Measurements from ENCODE around the gene FOXA3.
A peak's percentile ranks its signal among the peaks of the same experiment; 100 is the strongest.
"Not testable (repeated sequence)": the region's sequence is repeated elsewhere in the genome, so short reads cannot be mapped to it uniquely, and the experiment has no call there.

Gene FOXA3

GRCh38 chr19:45866400-45867176, 2.5 kb downstream of the FOXA3 start:
- Histone ChIP-seq H3K9me3 (ENCODE audit: control insufficient read depth, low read length) (no peaks in the 10 kb centered on the region), H3K9ac (ENCODE audit: low read length) (peak overlapping the region; percentile 88), H3K4me1 (ENCODE audit: control insufficient read depth, insufficient read depth, low read length) (peaks cover 27% of the 10 kb centered on the region), H3K27me3 (ENCODE audit: control insufficient read depth, insufficient read depth, low read length) (no peaks in the 10 kb centered on the region), H3K4me3 (ENCODE audit: low read length) (peak overlapping the region; percentile 75), H3K36me3 (ENCODE audit: control insufficient read depth, insufficient read depth, low read length) (no peaks in the 10 kb centered on the region)

GRCh38 chr19:45867241-45867640, 3.1 kb downstream of the FOXA3 start:
- H3K4me3 ChIP-seq (ENCODE audit: low read length): peak overlapping the region; percentile 75
- H3K9ac ChIP-seq (ENCODE audit: low read length): peak overlapping the region; percentile 88
- peaks cover 28% of the 10 kb centered on the region for H3K4me1 ChIP-seq (ENCODE audit: control insufficient read depth, insufficient read depth, low read length)

DNA sequence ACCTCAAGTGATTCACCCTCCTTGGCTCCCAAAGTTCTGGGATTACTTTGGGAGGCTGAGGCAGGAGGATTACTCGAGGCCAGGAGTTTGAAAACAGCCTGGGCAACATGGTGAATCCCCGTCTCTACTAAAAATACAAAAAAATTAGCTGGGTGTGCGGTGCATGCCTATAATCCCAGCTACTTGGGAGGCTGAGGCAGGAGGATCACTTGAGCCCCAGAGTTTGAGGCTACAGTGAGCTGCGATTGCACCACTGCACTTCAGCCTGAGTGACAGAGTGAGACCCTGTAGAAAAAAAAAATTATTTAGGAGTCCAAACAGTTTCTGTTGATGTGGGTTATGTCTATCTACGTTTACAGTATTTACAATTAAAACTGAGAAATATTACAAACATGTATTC, 6.7 kb downstream of the FOXA3 start:
- Histone ChIP-seq H3K4me1 (ENCODE audit: control insufficient read depth, insufficient read depth, low read length) (peaks cover 54% of the 10 kb centered on the region), H3K9ac (ENCODE audit: low read length) (no peak overlapping the region), H3K9me3 (ENCODE audit: control insufficient read depth, low read length) (no peaks in the 10 kb centered on the region), H3K4me3 (ENCODE audit: low read length) (no peak overlapping the region), H3K27me3 (ENCODE audit: control insufficient read depth, insufficient read depth, low read length) (no peaks in the 10 kb centered on the region), H3K36me3 (ENCODE audit: control insufficient read depth, insufficient read depth, low read length) (peaks cover 14% of the 10 kb centered on the region)

More at GRCh38 chr19:45867241-45867640, 3.1 kb downstream of the FOXA3 start:
- H3K9me3 ChIP-seq (ENCODE audit: control insufficient read depth, low read length); H3K36me3 ChIP-seq (ENCODE audit: control insufficient read depth, insufficient read depth, low read length); H3K27me3 ChIP-seq (ENCODE audit: control insufficient read depth, insufficient read depth, low read length): not testable (repeated sequence)

GRCh38 chr19:45872095-45872919, 8.2 kb downstream of the FOXA3 start:
- no peak overlapping the region for H3K9ac ChIP-seq (ENCODE audit: low read length)
- H3K4me1 ChIP-seq (ENCODE audit: control insufficient read depth, insufficient read depth, low read length): peaks cover 69% of the 10 kb centered on the region
- no peaks in the 10 kb centered on the region for H3K27me3 ChIP-seq (ENCODE audit: control insufficient read depth, insufficient read depth, low read length)
- no peak overlapping the region for H3K4me3 ChIP-seq (ENCODE audit: low read length)
- no peaks in the 10 kb centered on the region for H3K9me3 ChIP-seq (ENCODE audit: control insufficient read depth, low read length)
- peaks cover 14% of the 10 kb centered on the region for H3K36me3 ChIP-seq (ENCODE audit: control insufficient read depth, insufficient read depth, low read length)

- no peak overlapping the region for H3K9ac ChIP-seq (ENCODE audit: low read length)
- H3K27me3 ChIP-seq (ENCODE audit: control insufficient read depth, insufficient read depth, low read length): no peaks in the 10 kb centered on the region
- no peaks in the 10 kb centered on the region for H3K9me3 ChIP-seq (ENCODE audit: control insufficient read depth, low read length)
- peaks cover 75% of the 10 kb centered on the region for H3K4me1 ChIP-seq (ENCODE audit: control insufficient read depth, insufficient read depth, low read length)
- H3K4me3 ChIP-seq (ENCODE audit: low read length): no peak overlapping the region
- H3K36me3 ChIP-seq (ENCODE audit: control insufficient read depth, insufficient read depth, low read length): peaks cover 14% of the 10 kb centered on the region
These were observed 9.2 kb downstream of the FOXA3 start for GRCh38 chr19:45873219-45873772.

- H3K4me1 ChIP-seq (ENCODE audit: control insufficient read depth, insufficient read depth, low read length): peaks cover 88% of the 10 kb centered on the region
- H3K9ac ChIP-seq (ENCODE audit: low read length): no peak overlapping the region
- no peaks in the 10 kb centered on the region for H3K9me3 ChIP-seq (ENCODE audit: control insufficient read depth, low read length)
- H3K36me3 ChIP-seq (ENCODE audit: control insufficient read depth, insufficient read depth, low read length): peaks cover 14% of the 10 kb centered on the region
- no peak overlapping the region for H3K4me3 ChIP-seq (ENCODE audit: low read length)
- no peaks in the 10 kb centered on the region for H3K27me3 ChIP-seq (ENCODE audit: control insufficient read depth, insufficient read depth, low read length)
These were observed 10.5 kb downstream of the FOXA3 start for GRCh38 chr19:45874620-45874966.

- H3K9me3 ChIP-seq (ENCODE audit: control insufficient read depth, low read length): no peaks in the 10 kb centered on the region
- no peak overlapping the region for H3K4me3 ChIP-seq (ENCODE audit: low read length)
- peaks cover 92% of the 10 kb centered on the region for H3K4me1 ChIP-seq (ENCODE audit: control insufficient read depth, insufficient read depth, low read length)
- peaks cover 14% of the 10 kb centered on the region for H3K36me3 ChIP-seq (ENCODE audit: control insufficient read depth, insufficient read depth, low read length)
- H3K9ac ChIP-seq (ENCODE audit: low read length): peak overlapping the region; percentile 66
- no peaks in the 10 kb centered on the region for H3K27me3 ChIP-seq (ENCODE audit: control insufficient read depth, insufficient read depth, low read length)
These were observed 12.0 kb downstream of the FOXA3 start for GRCh38 chr19:45876161-45876410.

- peak overlapping the region; percentile 66 for H3K9ac ChIP-seq (ENCODE audit: low read length)
- H3K36me3 ChIP-seq (ENCODE audit: control insufficient read depth, insufficient read depth, low read length): peaks cover 14% of the 10 kb centered on the region
- peaks cover 95% of the 10 kb centered on the region for H3K4me1 ChIP-seq (ENCODE audit: control insufficient read depth, insufficient read depth, low read length)
- no peak overlapping the region for H3K4me3 ChIP-seq (ENCODE audit: low read length)
- H3K9me3 ChIP-seq (ENCODE audit: control insufficient read depth, low read length): no peaks in the 10 kb centered on the region
- H3K27me3 ChIP-seq (ENCODE audit: control insufficient read depth, insufficient read depth, low read length): no peaks in the 10 kb centered on the region
These were observed 12.5 kb downstream of the FOXA3 start for GRCh38 chr19:45876411-45877197.

- H3K4me1 ChIP-seq (ENCODE audit: control insufficient read depth, insufficient read depth, low read length): peaks cover 90% of the 10 kb centered on the region
- H3K27me3 ChIP-seq (ENCODE audit: control insufficient read depth, insufficient read depth, low read length): no peaks in the 10 kb centered on the region
- no peaks in the 10 kb centered on the region for H3K9me3 ChIP-seq (ENCODE audit: control insufficient read depth, low read length)
- peak overlapping the region; percentile 22 for H3K4me3 ChIP-seq (ENCODE audit: low read length)
- peaks cover 9% of the 10 kb centered on the region for H3K36me3 ChIP-seq (ENCODE audit: control insufficient read depth, insufficient read depth, low read length)
- peak overlapping the region; percentile 74 for H3K9ac ChIP-seq (ENCODE audit: low read length)
These were observed 14.1 kb downstream of the FOXA3 start for GRCh38 chr19:45878043-45878794.

DNA sequence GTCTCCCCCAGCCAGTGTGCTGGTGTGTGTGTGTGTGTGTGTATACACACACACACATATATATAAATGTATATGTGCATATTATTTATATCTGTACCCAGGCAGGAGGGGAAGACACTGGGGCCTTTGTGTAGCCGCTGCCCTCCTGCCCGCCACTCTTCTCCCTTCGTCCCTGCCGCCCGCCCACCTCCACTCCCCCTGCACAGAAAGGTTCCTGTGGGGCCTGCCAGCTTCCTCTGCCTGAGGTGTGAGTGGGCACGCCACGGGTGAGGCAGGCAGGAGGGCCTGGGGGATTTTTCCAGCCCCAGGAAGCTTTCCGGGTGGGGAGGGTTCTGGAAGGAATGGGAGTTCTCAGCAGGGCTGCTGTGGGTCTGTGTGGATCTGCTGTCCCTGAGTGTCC, 14.9 kb downstream of the FOXA3 start:
- Histone ChIP-seq H3K4me1 (ENCODE audit: control insufficient read depth, insufficient read depth, low read length) (peaks cover 87% of the 10 kb centered on the region), H3K9ac (ENCODE audit: low read length) (peak overlapping the region; percentile 74), H3K4me3 (ENCODE audit: low read length) (no peak overlapping the region), H3K9me3 (ENCODE audit: control insufficient read depth, low read length) (no peaks in the 10 kb centered on the region), H3K36me3 (ENCODE audit: control insufficient read depth, insufficient read depth, low read length) (peaks cover under 1% of the 10 kb centered on the region), H3K27me3 (ENCODE audit: control insufficient read depth, insufficient read depth, low read length) (no peaks in the 10 kb centered on the region)

GRCh38 chr19:45879971-45880370, 15.8 kb downstream of the FOXA3 start:
- Histone ChIP-seq H3K9me3 (ENCODE audit: control insufficient read depth, low read length) (no peaks in the 10 kb centered on the region), H3K4me1 (ENCODE audit: control insufficient read depth, insufficient read depth, low read length) (peaks cover 88% of the 10 kb centered on the region), H3K36me3 (ENCODE audit: control insufficient read depth, insufficient read depth, low read length) (no peaks in the 10 kb centered on the region), H3K9ac (ENCODE audit: low read length) (no peak overlapping the region), H3K4me3 (ENCODE audit: low read length) (no peak overlapping the region), H3K27me3 (ENCODE audit: control insufficient read depth, insufficient read depth, low read length) (no peaks in the 10 kb centered on the region)

Measured in mucosa of stomach (tissue), 1 donor.